ENCODE results near the gene TLR5.

Gene TLR5

DNA sequence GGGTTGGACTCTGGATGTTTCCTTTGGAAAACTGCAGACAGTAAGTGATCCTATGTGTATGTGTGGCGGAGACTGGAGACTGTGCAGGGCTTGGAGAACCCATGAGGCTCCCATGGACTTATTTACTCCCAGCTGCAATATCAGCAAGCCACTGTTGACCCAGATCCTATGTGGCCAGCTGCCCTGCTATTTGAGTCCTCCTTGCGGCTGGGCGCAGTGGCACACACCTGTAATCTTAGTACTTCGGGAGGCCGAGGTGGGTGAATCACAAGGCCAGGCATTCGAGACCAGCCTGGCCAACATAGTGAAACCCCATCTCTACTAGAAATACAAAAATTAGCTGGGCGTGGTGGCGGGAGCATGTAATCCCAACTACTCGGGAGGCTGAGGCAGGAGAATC lies 83.5 kb downstream of the TLR5 start:
- DNase-seq = no peak

Data from activated CD4-positive, CD25-positive, alpha-beta regulatory T cell (primary cell).